ENCODE measurements around the gene FYN. TPM values are rescaled to one million over a fixed set of nuclear protein-coding genes. Genes with fewer than 3 reads are reported as not detected.

The FYN gene
- total RNA-seq, 1 donor, result 106 TPM

- no peak for DNase-seq (ENCODE audit: insufficient read length, low spot score, missing footprints)
- H3K36me3 ChIP-seq (ENCODE audit: insufficient read depth, low read length), result peaks cover 19% of the 10 kb centered on the region
- H3K4me3 ChIP-seq (ENCODE audit: insufficient read depth, low read length), result no peak overlapping the region
- peaks cover 53% of the 10 kb centered on the region for H3K79me2 ChIP-seq (ENCODE audit: insufficient read depth, low read length)
- H2AFZ ChIP-seq (ENCODE audit: low read length), result no peak overlapping the region
- H3K4me2 ChIP-seq (ENCODE audit: insufficient read depth, low read length), result peak overlapping the region; percentile 67
- TF ChIP-seq CTCF (IDR thresholded peaks at IDR 0.05; ENCODE audit: extremely low read depth, low read depth, low read length), result no peak
- no peaks in the 10 kb centered on the region for H3K27me3 ChIP-seq (ENCODE audit: insufficient read depth, low read length)
- peaks cover 38% of the 10 kb centered on the region for H3K4me1 ChIP-seq (ENCODE audit: insufficient read depth, low read length)
- H4K20me1 ChIP-seq (ENCODE audit: insufficient read depth, low read length), result peaks cover 2% of the 10 kb centered on the region
- peaks cover 7% of the 10 kb centered on the region for H3K9me3 ChIP-seq (ENCODE audit: low read depth, low read length)
- H3K27ac ChIP-seq (ENCODE audit: low read depth, low read length), result peak overlapping the region; percentile 67
These were observed 151.0 kb downstream of the FYN start for GRCh38 chr6:111722179-111722731.

GRCh38 chr6:111721753-111722154, 151.5 kb downstream of the FYN start:
- H4K20me1 ChIP-seq (ENCODE audit: insufficient read depth, low read length), result peaks cover 2% of the 10 kb centered on the region
- H3K27ac ChIP-seq (ENCODE audit: low read depth, low read length), result peak overlapping the region; percentile 67
- H3K4me3 ChIP-seq (ENCODE audit: insufficient read depth, low read length), result no peak overlapping the region
- H3K79me2 ChIP-seq (ENCODE audit: insufficient read depth, low read length), result peaks cover 53% of the 10 kb centered on the region
- peak; percentile 75 for TF ChIP-seq CTCF (IDR thresholded peaks at IDR 0.05; ENCODE audit: extremely low read depth, low read depth, low read length)
- peaks cover 7% of the 10 kb centered on the region for H3K9me3 ChIP-seq (ENCODE audit: low read depth, low read length)
- H3K4me2 ChIP-seq (ENCODE audit: insufficient read depth, low read length), result peak overlapping the region; percentile 67
- H3K4me1 ChIP-seq (ENCODE audit: insufficient read depth, low read length), result peaks cover 36% of the 10 kb centered on the region
- H2AFZ ChIP-seq (ENCODE audit: low read length), result no peak overlapping the region
- no peak for DNase-seq (ENCODE audit: insufficient read length, low spot score, missing footprints)
- no peaks in the 10 kb centered on the region for H3K27me3 ChIP-seq (ENCODE audit: insufficient read depth, low read length)
- H3K36me3 ChIP-seq (ENCODE audit: insufficient read depth, low read length), result peaks cover 19% of the 10 kb centered on the region

GRCh38 chr6:111720931-111721496, 152.2 kb downstream of the FYN start:
- Histone ChIP-seq H3K36me3 (ENCODE audit: insufficient read depth, low read length) (peaks cover 19% of the 10 kb centered on the region), H3K27ac (ENCODE audit: low read depth, low read length) (peak overlapping the region; percentile 67), H3K4me3 (ENCODE audit: insufficient read depth, low read length) (no peak overlapping the region), H3K27me3 (ENCODE audit: insufficient read depth, low read length) (no peaks in the 10 kb centered on the region), H2AFZ (ENCODE audit: low read length) (no peak overlapping the region), H3K4me1 (ENCODE audit: insufficient read depth, low read length) (peaks cover 36% of the 10 kb centered on the region), H4K20me1 (ENCODE audit: insufficient read depth, low read length) (peaks cover 2% of the 10 kb centered on the region), H3K9me3 (ENCODE audit: low read depth, low read length) (peaks cover 6% of the 10 kb centered on the region), H3K79me2 (ENCODE audit: insufficient read depth, low read length) (peaks cover 48% of the 10 kb centered on the region), H3K4me2 (ENCODE audit: insufficient read depth, low read length) (no peak overlapping the region)
- no peak for TF ChIP-seq CTCF (IDR thresholded peaks at IDR 0.05; ENCODE audit: extremely low read depth, low read depth, low read length)
- no peak for DNase-seq (ENCODE audit: insufficient read length, low spot score, missing footprints)

- H3K4me3 ChIP-seq (ENCODE audit: insufficient read depth, low read length), result no peak overlapping the region
- H3K79me2 ChIP-seq (ENCODE audit: insufficient read depth, low read length), result peaks cover 34% of the 10 kb centered on the region
- no peak overlapping the region for H3K27ac ChIP-seq (ENCODE audit: low read depth, low read length)
- H2AFZ ChIP-seq (ENCODE audit: low read length), result no peak overlapping the region
- TF ChIP-seq CTCF (IDR thresholded peaks at IDR 0.05; ENCODE audit: extremely low read depth, low read depth, low read length), result no peak
- H4K20me1 ChIP-seq (ENCODE audit: insufficient read depth, low read length), result peaks cover 2% of the 10 kb centered on the region
- H3K4me1 ChIP-seq (ENCODE audit: insufficient read depth, low read length), result peaks cover 25% of the 10 kb centered on the region
- no peak overlapping the region for H3K4me2 ChIP-seq (ENCODE audit: insufficient read depth, low read length)
- H3K9me3 ChIP-seq (ENCODE audit: low read depth, low read length), result no peaks in the 10 kb centered on the region
- H3K36me3 ChIP-seq (ENCODE audit: insufficient read depth, low read length), result peaks cover 32% of the 10 kb centered on the region
- no peaks in the 10 kb centered on the region for H3K27me3 ChIP-seq (ENCODE audit: insufficient read depth, low read length)
- DNase-seq (ENCODE audit: insufficient read length, low spot score, missing footprints), result no peak
These were observed 154.3 kb downstream of the FYN start for GRCh38 chr6:111718990-111719389.
